HEK293T (cell line): ENCODE data around the gene FABP2.
"Not testable (repeated sequence)": the region's sequence is repeated elsewhere in the genome, so short reads cannot be mapped to it uniquely, and the experiment has no call there.

Experiments
- ELF4 ChIP-seq: fragments of 450-650 bp; IDR thresholded peaks from 2 replicates; pipeline ENCODE4 v1.6.1; 2017; ENCODE audit warnings: antibody characterized with exemption
- FOXA1 ChIP-seq: fragments of 450-650 bp; IDR thresholded peaks from 2 replicates; pipeline ENCODE4 v1.6.1; 2016; ENCODE audit warnings: mild to moderate bottlenecking
- SP1 ChIP-seq: fragments of 450-650 bp; IDR thresholded peaks from 2 replicates; pipeline ENCODE4 v1.6.1; 2017
- ZNF384 ChIP-seq: fragments of 450-650 bp; IDR thresholded peaks from 2 replicates; pipeline ENCODE4 v1.6.1; 2016

DNA sequence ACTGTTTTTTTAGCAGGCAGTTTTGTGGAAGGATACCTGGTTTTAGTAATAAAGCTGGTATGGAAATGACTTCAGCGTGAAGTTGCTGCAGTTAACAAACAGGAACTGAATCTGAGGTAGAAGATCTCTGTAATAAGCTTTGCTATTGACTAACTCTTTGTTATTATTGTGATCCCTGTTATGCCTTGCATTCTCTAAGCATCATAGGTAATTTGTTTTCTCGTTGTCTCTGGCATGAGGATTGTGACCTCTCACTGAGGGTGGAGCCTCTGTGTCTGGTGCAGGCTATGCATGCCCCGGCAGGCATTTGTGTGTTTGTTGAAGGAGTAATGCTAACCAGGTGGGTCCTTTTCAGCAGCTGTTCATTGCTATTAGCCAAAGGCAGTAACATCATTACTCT lies 31.4 kb upstream of the FABP2 start:
- not testable (repeated sequence) for TF ChIP-seq SP1, FOXA1, ELF4, ZNF384
